Stimulated activated naive CD8-positive, alpha-beta T cell treated with anti-CD3 and anti-CD28 coated beads, Interleukin-15, amount 100 ng/mL, for 72 hours (primary cell): ENCODE results near the gene CTNNB1.

ENCODE experiments used
- ATAC-seq: fragments of 150-1000 bp; cut with Tn5 transposase; 2 replicates; pipeline ENCODE4 v1.10.0; 2021; ENCODE audit warnings: mild to moderate bottlenecking, moderate library complexity
- DNase-seq, 2 donors: peaks; one replicate each; pipeline ENCODE4 v3.0.0; 2021 to 2022
- H3K27ac Mint-ChIP-seq, 2 donors: one replicate each; pipeline ENCODE4 v1.8.0; 2022; ENCODE audit warnings: mild to moderate bottlenecking in 2 of 2, mixed read lengths in 2 of 2, moderate library complexity in 2 of 2
- H3K27me3 Mint-ChIP-seq: one replicate; pipeline ENCODE4 v1.8.0; 2022; ENCODE audit warnings: mixed read lengths
- H3K4me1 Mint-ChIP-seq: one replicate; pipeline ENCODE4 v1.8.0; 2022; ENCODE audit warnings: mild to moderate bottlenecking, mixed read lengths
- H3K4me3 Mint-ChIP-seq, 2 donors: one replicate each; pipeline ENCODE4 v1.8.0; 2022; ENCODE audit warnings: mild to moderate bottlenecking in 2 of 2, mixed read lengths in 2 of 2, moderate library complexity in 1 of 2
- H3K9me3 Mint-ChIP-seq, 2 donors: one replicate each; pipeline ENCODE4 v1.8.0; 2022; ENCODE audit warnings: mixed read lengths in 2 of 2

CTNNB1 gene

GRCh38 chr3:41198950-41199865 is at the start of gene CTNNB1:
Gene CTNNB1 (plus strand): TSS chr3:41199505. CDS start chr3:41224069, 24,564 bp downstream.
- Mint-ChIP-seq H3K27me3 (peaks cover 17% of the 10 kb centered on the region), H3K4me3 (peak within 1 kb of the TSS; percentile 95 to 99), H3K27ac (peak within 1 kb of the TSS; percentile 96 to 99), H3K9me3 (no peaks in the 10 kb centered on the region), H3K4me1 (peaks cover 39% of the 10 kb centered on the region)
- ATAC-seq (peak; percentile 93), DNase-seq (peak; percentile 92)

GRCh38 chr3:41155834-41156233 is 43.5 kb upstream of the CTNNB1 start:
- H3K4me1 Mint-ChIP-seq, result peaks cover 16% of the 10 kb centered on the region
- H3K27me3 Mint-ChIP-seq, result peaks cover 21% of the 10 kb centered on the region
- DNase-seq, result no peak
- H3K4me3 Mint-ChIP-seq, result no peak overlapping the region
- H3K9me3 Mint-ChIP-seq, result no peaks in the 10 kb centered on the region
- no peak for ATAC-seq
- no peak overlapping the region for H3K27ac Mint-ChIP-seq

GRCh38 chr3:41158947-41159346 is 40.4 kb upstream of the CTNNB1 start:
- DNase-seq (no peak), ATAC-seq (peak; percentile 44)
- peaks cover 16% of the 10 kb centered on the region for H3K4me1 Mint-ChIP-seq
- no peak overlapping the region for H3K27ac Mint-ChIP-seq
- peaks cover 31% of the 10 kb centered on the region for H3K27me3 Mint-ChIP-seq
- no peak overlapping the region for H3K4me3 Mint-ChIP-seq
- no peaks in the 10 kb centered on the region for H3K9me3 Mint-ChIP-seq

- DNase-seq, result no peak
- peak; percentile 81 for ATAC-seq
- Mint-ChIP-seq H3K27me3 (peaks cover 32% of the 10 kb centered on the region), H3K27ac (no peak overlapping the region), H3K4me1 (peaks cover 16% of the 10 kb centered on the region), H3K9me3 (no peaks in the 10 kb centered on the region), H3K4me3 (no peak overlapping the region)
Observed at GRCh38 chr3:41159588-41160189, 39.6 kb upstream of the CTNNB1 start.

DNA sequence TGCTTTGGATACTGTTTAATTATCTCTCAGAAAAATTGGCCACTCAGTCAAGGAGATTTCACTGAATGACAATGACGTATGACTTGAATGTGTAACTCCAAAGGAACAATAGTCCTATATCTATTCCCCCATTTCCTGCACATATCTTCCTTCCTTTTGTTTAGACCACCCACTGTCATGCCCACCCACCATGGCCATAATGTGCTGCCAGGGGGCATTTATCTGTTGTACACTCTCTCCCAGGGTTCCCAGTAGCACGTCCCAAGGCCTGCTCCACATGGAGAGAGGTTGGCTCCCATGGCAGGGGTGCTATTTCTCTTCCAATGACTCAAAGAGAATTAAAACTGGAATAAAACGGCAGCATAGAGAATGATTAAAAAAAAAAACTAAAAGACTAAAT is 36.8 kb upstream of the CTNNB1 start:
- no peak for ATAC-seq
- Mint-ChIP-seq H3K9me3 (no peaks in the 10 kb centered on the region), H3K4me1 (peaks cover 24% of the 10 kb centered on the region), H3K4me3 (no peak overlapping the region), H3K27me3 (peaks cover 34% of the 10 kb centered on the region), H3K27ac (no peak overlapping the region)
- DNase-seq, result no peak

DNA sequence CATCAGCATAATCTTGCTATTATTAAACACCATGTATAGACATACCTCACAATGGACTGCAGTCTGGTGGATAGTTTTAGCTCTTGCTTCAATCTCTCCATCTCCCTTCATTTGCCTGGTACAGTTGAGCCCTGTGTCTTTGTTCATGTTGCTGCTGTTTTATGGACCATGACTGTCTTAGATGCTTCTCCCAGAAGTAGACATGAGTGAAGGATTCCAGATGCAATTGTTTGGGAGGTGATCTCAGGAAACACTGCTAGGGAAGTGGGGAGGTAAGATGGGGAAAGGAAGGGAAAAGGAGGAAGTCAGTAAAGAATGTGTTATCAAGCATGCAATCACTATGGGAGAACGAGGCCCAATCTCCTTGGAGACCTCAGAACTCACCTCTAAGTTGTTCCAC is 36.3 kb upstream of the CTNNB1 start:
- ATAC-seq, result no peak
- H3K4me1 Mint-ChIP-seq, result peaks cover 28% of the 10 kb centered on the region

GRCh38 chr3:41163421-41163820 is 35.9 kb upstream of the CTNNB1 start:
- peaks cover 30% of the 10 kb centered on the region for H3K4me1 Mint-ChIP-seq

More for the DNA sequence above, 36.3 kb upstream of the CTNNB1 start:
- no peak overlapping the region for H3K27ac Mint-ChIP-seq
- H3K4me3 Mint-ChIP-seq, result no peak overlapping the region
- no peak for DNase-seq
- no peaks in the 10 kb centered on the region for H3K9me3 Mint-ChIP-seq
- H3K27me3 Mint-ChIP-seq, result peaks cover 32% of the 10 kb centered on the region

GRCh38 chr3:41164777-41165176 is 34.5 kb upstream of the CTNNB1 start:
- Mint-ChIP-seq H3K9me3 (no peaks in the 10 kb centered on the region), H3K4me3 (no peak overlapping the region), H3K27me3 (peaks cover 48% of the 10 kb centered on the region), H3K27ac (no peak overlapping the region), H3K4me1 (peaks cover 20% of the 10 kb centered on the region)
- ATAC-seq (no peak), DNase-seq (no peak)

More at GRCh38 chr3:41163421-41163820, 35.9 kb upstream of the CTNNB1 start:
- peaks cover 35% of the 10 kb centered on the region for H3K27me3 Mint-ChIP-seq
- no peaks in the 10 kb centered on the region for H3K9me3 Mint-ChIP-seq
- ATAC-seq (no peak), DNase-seq (no peak)
- H3K4me3 Mint-ChIP-seq, result no peak overlapping the region
- no peak overlapping the region for H3K27ac Mint-ChIP-seq

DNA sequence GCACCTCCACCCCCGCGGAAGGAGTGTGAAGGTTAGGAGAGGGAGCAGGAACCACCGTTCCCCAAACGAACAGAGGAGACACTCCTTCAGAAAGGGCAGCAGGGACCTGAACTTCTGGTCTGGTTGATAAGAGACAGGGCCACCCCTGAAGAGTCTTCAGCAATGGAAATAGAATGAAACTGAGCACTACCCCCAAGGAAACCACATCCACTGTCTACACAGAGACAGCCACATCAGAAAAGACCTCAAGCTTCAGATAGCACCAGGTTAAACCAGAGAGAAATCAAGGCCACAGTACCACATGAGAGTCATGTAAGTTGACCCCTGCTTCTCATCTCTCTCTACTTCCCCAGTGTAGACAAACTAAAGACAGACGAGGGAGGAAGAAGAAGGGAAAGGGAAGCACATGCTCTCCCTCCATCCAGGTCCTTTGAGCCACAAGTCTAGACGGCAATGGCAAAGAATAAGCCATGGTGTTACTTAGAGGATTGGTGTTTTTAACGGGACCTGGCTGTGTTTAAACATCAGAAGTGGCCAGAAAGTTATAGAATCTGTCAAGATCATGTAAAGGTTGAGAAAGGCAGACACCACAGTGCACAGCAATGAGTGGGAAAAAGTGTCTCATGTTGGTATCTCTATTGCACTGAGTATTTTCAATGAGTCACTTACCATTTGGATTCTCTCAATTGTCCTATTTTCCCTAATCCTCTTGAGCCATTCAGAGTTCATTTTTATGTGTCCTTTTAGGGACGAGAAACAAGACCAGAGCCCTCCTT is 31.4 kb upstream of the CTNNB1 start:
- peak; percentile 92 for ATAC-seq
- no peaks in the 10 kb centered on the region for H3K9me3 Mint-ChIP-seq
- H3K27me3 Mint-ChIP-seq, result peaks cover 64% of the 10 kb centered on the region
- H3K4me3 Mint-ChIP-seq, result no peak overlapping the region
- H3K4me1 Mint-ChIP-seq, result peaks cover 20% of the 10 kb centered on the region
- no peak overlapping the region for H3K27ac Mint-ChIP-seq
- peak; percentile 16 to 21 for DNase-seq

DNA sequence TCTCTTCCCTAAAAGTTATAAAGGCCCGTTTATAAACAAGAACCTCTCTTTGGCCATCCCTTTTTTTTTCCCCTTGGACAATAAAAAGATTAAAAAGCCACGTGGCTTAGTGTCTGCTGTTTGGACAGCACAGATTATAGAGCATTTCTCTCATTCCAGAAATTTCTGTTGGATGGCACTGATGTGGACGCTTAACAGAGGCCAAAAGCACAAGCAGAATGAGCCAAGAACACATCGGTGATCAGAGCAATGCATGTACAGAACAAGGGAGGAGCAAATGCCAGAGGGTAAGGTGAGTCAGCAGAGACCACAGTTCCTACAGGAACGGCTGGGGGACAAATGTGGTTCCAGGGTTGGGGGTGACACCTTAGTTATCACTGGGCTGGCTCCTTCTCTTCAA is 30.3 kb upstream of the CTNNB1 start:
- H3K4me1 Mint-ChIP-seq, result peaks cover 20% of the 10 kb centered on the region
- no peak for DNase-seq
- H3K27me3 Mint-ChIP-seq, result peaks cover 53% of the 10 kb centered on the region
- no peak for ATAC-seq
- H3K27ac Mint-ChIP-seq, result no peak overlapping the region
- H3K4me3 Mint-ChIP-seq, result no peak overlapping the region
- no peaks in the 10 kb centered on the region for H3K9me3 Mint-ChIP-seq

- no peak overlapping the region for H3K27ac Mint-ChIP-seq
- H3K4me1 Mint-ChIP-seq, result no peaks in the 10 kb centered on the region
- H3K27me3 Mint-ChIP-seq, result peaks cover 44% of the 10 kb centered on the region
- H3K9me3 Mint-ChIP-seq, result no peaks in the 10 kb centered on the region
- ATAC-seq, result no peak
- no peak overlapping the region for H3K4me3 Mint-ChIP-seq
- DNase-seq, result no peak
Observed at GRCh38 chr3:41173926-41174885, 25.1 kb upstream of the CTNNB1 start.

- no peak for DNase-seq
- Mint-ChIP-seq H3K4me3 (no peak overlapping the region), H3K9me3 (no peaks in the 10 kb centered on the region), H3K4me1 (no peaks in the 10 kb centered on the region), H3K27ac (no peak overlapping the region), H3K27me3 (peaks cover 40% of the 10 kb centered on the region)
- no peak for ATAC-seq
Observed at GRCh38 chr3:41175365-41175764, 23.9 kb upstream of the CTNNB1 start.

GRCh38 chr3:41176596-41176995 is 22.7 kb upstream of the CTNNB1 start:
- no peak for ATAC-seq
- Mint-ChIP-seq H3K9me3 (no peaks in the 10 kb centered on the region), H3K27me3 (peaks cover 37% of the 10 kb centered on the region), H3K4me1 (no peaks in the 10 kb centered on the region), H3K27ac (no peak overlapping the region), H3K4me3 (no peak overlapping the region)
- DNase-seq, result no peak

GRCh38 chr3:41178576-41178975 is 20.7 kb upstream of the CTNNB1 start:
- H3K9me3 Mint-ChIP-seq, result no peaks in the 10 kb centered on the region
- H3K4me3 Mint-ChIP-seq, result no peak overlapping the region
- ATAC-seq (no peak), DNase-seq (no peak)
- peaks cover 45% of the 10 kb centered on the region for H3K27me3 Mint-ChIP-seq
- H3K27ac Mint-ChIP-seq, result no peak overlapping the region
- no peaks in the 10 kb centered on the region for H3K4me1 Mint-ChIP-seq

- Mint-ChIP-seq H3K27me3 (peaks cover 45% of the 10 kb centered on the region), H3K9me3 (no peaks in the 10 kb centered on the region), H3K4me3 (no peak overlapping the region), H3K4me1 (no peaks in the 10 kb centered on the region), H3K27ac (no peak overlapping the region)
- DNase-seq (no peak), ATAC-seq (no peak)
Observed at GRCh38 chr3:41180396-41180795, 18.9 kb upstream of the CTNNB1 start.
